Activated CD4-positive, alpha-beta T cell treated with anti-CD3 and anti-CD28 coated beads for 4 hours (primary cell): ENCODE results near the gene TPRG1.

Experiments
- DNase-seq, 2 donors: peaks; one replicate each; pipeline ENCODE4 v3.0.0-alpha.2; 2020

The TPRG1 gene

GRCh38 chr3:189171707-189172106 lies at the start of gene TPRG1:
TSS of gene TPRG1 (plus strand) at chr3:189171971. CDS start at chr3:189207385, 35,414 bp downstream.
- no peak for DNase-seq

DNA sequence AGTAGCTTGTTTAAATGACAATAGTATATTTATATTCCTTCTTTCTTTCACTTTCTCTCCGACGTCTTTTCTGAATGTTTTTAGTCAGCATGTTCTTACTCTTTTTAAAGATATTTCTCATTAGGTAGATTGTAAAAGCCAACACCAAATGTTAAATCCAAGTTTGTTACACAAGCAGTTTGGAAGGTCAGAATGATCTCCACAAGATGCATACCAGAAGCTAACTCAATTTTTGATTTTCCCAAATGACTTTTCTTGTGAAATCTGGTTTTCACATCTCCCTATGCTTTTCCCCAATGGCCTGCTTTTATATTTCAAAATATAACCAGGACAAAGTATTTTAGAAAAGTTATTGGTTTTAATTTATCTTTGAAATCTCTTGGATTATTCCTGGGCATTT lies 49.7 kb upstream of the TPRG1 start:
- DNase-seq, result no peak

DNA sequence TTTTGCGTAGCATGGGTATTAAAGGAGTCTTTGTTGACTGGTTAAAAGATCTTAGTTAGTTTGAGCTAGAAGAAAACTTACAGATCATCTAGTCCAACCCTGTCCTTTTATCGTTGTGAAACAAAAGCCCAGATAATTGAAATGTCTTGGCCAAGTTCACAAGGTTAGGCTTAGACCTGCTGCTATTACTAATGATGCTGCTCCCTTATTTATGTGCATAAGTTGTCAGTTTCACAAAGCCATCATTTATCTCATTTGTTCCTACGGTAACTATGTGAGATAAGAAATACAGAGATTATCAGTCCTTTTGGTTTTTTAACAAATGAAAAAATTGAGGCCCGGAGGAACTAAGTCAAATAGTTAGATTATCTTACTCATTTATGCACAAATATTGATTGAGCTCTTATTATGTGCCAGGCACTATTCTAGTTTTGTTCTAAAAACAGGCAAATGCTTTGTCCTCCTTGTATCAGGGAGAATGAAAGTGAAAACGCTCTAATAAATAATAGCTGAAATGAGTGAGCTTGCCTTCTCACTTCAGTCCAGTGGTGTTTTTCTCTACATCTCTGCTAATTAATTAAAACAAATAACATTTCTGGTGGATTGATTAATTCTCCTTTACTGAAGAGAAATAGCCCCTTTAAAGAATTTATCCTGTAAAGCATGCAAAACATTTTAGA lies 49.1 kb upstream of the TPRG1 start:
- DNase-seq, result no peak

GRCh38 chr3:189123595-189124387 lies 48.0 kb upstream of the TPRG1 start:
- no peak for DNase-seq

DNA sequence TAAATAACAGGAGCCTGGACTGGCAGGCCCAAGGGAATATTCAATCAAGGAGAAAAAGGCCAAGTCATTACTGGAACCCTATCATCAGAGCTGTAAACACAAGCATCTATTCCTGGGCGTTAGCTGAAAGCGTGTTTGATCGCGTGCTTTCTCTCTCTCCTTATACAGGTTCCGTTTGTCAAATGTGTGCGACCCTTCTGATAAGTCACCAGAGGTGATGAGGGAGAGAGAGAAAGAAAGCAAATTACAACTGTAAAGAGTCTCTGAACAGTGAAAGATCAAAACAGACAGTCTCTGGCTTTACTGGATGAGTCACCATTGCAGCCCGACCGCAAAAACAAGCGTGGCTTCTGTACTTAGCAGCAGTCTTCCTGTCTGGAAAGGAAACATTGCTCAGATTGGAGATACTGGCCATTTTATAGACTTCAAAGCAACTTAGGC lies 39.5 kb upstream of the TPRG1 start:
- peak; percentile 74 to 75 for DNase-seq

DNA sequence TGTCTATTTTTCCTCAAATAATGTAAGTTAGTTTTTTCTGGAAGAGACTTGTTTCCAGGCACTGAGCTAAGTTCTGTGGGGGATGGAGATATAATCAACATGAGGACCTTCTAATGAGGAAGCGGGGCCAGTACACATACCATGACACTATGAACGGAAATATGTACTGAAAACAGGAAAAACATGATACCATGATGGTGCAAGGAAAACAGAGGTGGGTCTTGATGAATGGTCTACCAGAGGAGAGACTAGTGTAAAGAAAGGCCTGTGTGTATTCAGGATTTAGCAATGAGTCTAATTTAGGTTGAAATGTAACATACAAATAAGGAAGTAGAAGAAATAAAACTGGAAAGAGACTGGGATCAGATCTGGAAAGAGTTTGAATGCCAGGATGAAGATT lies 38.9 kb upstream of the TPRG1 start:
- no peak for DNase-seq

GRCh38 chr3:189133768-189134167 lies 38.0 kb upstream of the TPRG1 start:
- no peak for DNase-seq

- no peak for DNase-seq
Measured at GRCh38 chr3:189137416-189137815, 34.4 kb upstream of the TPRG1 start.

GRCh38 chr3:189138901-189139610 lies 32.7 kb upstream of the TPRG1 start:
- DNase-seq, result no peak

DNA sequence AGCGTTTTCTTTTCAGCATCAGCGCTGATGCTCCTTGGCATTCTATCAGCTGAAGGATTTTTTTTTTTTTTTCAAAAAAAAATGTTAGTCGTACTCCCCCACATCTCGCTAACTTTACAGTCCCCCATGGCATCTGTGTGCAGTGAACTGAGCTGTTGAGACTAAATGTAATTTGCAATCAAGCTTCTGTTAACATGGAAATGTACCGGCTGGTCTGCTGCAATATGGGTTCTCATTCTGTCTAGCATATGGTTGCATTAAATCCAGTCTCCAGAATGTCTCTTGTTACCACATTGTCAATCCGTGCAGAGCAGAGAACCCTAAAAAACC lies 32.2 kb upstream of the TPRG1 start:
- no peak for DNase-seq

GRCh38 chr3:189142527-189142926 lies 29.2 kb upstream of the TPRG1 start:
- peak; percentile 13 to 21 for DNase-seq

GRCh38 chr3:189143321-189143720 lies 28.4 kb upstream of the TPRG1 start:
- no peak for DNase-seq

DNA sequence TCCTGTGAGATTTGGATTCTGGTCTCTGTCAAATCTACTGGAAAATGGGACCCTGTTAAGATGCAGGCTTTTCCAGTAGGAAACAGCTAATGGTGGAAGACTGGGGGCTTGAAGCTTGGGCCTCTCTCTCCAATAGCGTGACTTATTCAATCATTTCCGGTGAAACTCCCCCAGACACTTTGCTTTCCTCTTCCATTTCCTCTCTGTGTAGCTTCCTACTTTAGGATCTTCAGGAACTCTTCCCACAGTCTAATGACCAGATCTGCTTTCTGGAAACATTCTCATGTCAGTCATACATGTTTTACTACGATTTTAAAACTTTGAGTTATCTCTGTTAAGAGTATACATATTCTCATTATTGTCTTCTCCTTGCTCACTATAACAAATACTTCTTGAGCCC lies 28.0 kb upstream of the TPRG1 start:
- DNase-seq, result no peak

GRCh38 chr3:189144645-189145044 lies 27.1 kb upstream of the TPRG1 start:
- DNase-seq, result peak; percentile 19 to 24

GRCh38 chr3:189146848-189147247 lies 24.9 kb upstream of the TPRG1 start:
- DNase-seq, result no peak

- DNase-seq, result peak; percentile 59 to 74
Measured at GRCh38 chr3:189148081-189148507, 23.7 kb upstream of the TPRG1 start.

GRCh38 chr3:189149203-189149602 lies 22.6 kb upstream of the TPRG1 start:
- no peak for DNase-seq

GRCh38 chr3:189157232-189158007 lies 14.4 kb upstream of the TPRG1 start:
- no peak for DNase-seq

DNA sequence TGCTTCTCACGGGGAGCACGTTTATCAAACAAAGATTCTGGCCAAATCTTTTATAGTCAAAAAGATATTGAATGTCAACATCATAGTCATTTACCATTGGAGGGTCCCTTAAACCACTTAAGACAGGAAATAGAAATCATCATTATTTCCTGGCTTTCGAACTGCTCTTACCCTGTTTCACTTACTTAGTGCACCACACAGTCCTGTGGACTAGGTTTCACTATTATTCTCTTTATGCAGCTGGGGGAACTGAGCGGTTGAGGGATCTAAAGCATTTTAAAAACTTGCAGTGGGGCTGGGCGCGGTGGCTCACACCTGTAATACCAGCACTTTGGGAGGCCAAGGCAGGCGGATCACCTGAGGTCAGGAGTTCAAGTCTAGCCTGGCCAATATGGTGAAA lies 13.7 kb upstream of the TPRG1 start:
- no peak for DNase-seq

GRCh38 chr3:189160519-189161309 lies 11.1 kb upstream of the TPRG1 start:
- no peak for DNase-seq

DNA sequence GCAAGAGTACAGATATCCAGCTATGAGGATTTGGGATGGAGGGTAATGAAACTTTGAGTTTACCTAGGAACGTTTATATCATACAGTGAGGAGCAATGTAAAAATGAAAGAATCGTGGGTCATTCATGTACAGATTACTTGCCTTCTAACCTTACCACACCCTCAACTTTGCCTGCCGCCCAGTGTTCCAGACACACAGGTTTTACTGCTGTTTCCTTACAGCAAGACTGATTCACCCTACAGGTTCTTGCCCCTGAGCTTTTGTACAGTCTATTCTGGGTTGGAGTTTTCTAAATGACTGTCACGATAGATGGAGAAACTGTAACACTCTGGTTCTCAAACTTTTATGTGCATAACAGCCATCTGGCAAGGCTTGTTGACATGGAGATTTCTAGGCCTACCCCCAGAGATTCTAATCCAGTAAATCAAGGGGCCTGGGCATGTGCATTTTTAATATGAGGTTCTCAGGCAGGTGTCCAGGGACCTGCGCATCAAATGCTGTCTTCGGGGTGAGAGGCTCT lies 6.6 kb upstream of the TPRG1 start:
- no peak for DNase-seq

DNA sequence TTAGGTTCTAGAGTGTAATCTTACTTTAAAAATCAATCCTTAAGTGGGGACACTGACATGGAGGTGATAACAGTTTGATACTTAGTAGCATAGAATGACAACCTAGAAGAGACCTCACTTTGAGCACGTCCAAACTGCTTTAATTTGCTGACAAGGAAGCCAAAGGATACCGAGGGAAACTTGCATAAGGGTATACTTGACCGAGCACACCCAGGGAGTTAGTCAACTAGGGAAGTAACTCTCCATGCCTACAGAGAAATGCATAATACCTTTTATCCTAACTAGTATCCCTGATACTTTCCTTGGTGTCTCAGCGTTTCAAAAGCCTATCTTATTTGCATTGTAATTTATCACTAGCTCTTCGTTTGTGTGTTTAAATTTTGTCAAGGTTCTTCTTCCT lies 5.5 kb upstream of the TPRG1 start:
- DNase-seq, result no peak
